Left cardiac atrium (tissue), 4 donors: ENCODE measurements around the gene SDC3. TPM values are rescaled to one million over a fixed set of nuclear protein-coding genes. Genes with fewer than 3 reads are reported as not detected.
"Not testable (repeated sequence)": the region's sequence is repeated elsewhere in the genome, so short reads cannot be mapped to it uniquely, and the experiment has no call there.

Experiments used
- ATAC-seq, 2 donors: fragments of 200-7000 bp; cut with Tn5 transposase; one replicate each; pipeline ENCODE4 v1.9.1; 2020; ENCODE audit warnings: mild to moderate bottlenecking in 2 of 2, moderate library complexity in 2 of 2
- DNase-seq: peaks from one replicate; pipeline ENCODE4 v3.0.0-alpha.2; 2020
- intact Hi-C, 2 donors: fragments of 100-400 bp; cut with DNase I; formaldehyde crosslinking; loops; one replicate each; pipeline versions ENCODE4 v1.14.1 to v1.15.1; 2022 to 2023
- total RNA-seq, 2 donors: library from RNA; stranded (reverse); fragmentation: NEBNext Ultra II Directional; extraction: Animal tissue kit (Norgen Biotek cat#: 25700); gene quantifications; one replicate each; pipeline ENCODE4 v1.2.1, GENCODE V29; 2021
- donor health status: DM: no; HTN: yes; CAD: no.
- donor health status: DM: no; HTN: yes; CAD: no; lungs with severe emphysema.
- donor health status: DM: yes; HTN: yes; CAD: no.
- donor health status: Dilated cardiomyopathy.

SDC3 gene
- total RNA-seq, 2 donors from 2014 or later: 38.8 to 39.3 TPM

- DNase-seq, ATAC-seq, intact Hi-C loops: not testable (repeated sequence)
These were observed 40.5 kb downstream of the SDC3 start for GRCh38 chr1:30868057-30868456.

GRCh38 chr1:30867537-30867936, 41.0 kb downstream of the SDC3 start:
- intact Hi-C loops: no loop called here
- ATAC-seq: no peak
- DNase-seq: no peak

- DNase-seq (no peak), ATAC-seq (no peak)
- intact Hi-C loops: no loop called here
These were observed 42.0 kb downstream of the SDC3 start for GRCh38 chr1:30866594-30866993.

DNA sequence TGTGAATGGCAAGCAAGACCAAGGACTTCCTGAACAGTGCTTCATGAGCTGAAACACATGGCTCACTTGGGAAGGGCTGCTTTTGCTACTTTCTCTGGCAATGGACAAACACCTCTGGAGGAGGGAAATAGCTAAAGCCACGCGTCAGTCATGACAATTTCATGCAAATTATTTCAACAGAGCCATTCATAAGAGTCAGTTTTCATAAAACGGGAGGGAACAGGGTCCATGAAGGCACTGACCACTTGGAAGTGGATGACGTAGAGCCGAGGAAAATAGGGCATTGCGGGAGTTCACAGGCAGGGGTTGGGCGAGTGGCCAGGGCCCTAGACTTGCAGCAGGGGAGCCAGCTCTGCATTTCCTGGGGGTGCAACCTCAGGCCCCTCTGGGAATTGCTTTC, 43.9 kb downstream of the SDC3 start:
- DNase-seq (no peak), ATAC-seq (peak; percentile 13 to 44)
- intact Hi-C loops: no loop called here

DNA sequence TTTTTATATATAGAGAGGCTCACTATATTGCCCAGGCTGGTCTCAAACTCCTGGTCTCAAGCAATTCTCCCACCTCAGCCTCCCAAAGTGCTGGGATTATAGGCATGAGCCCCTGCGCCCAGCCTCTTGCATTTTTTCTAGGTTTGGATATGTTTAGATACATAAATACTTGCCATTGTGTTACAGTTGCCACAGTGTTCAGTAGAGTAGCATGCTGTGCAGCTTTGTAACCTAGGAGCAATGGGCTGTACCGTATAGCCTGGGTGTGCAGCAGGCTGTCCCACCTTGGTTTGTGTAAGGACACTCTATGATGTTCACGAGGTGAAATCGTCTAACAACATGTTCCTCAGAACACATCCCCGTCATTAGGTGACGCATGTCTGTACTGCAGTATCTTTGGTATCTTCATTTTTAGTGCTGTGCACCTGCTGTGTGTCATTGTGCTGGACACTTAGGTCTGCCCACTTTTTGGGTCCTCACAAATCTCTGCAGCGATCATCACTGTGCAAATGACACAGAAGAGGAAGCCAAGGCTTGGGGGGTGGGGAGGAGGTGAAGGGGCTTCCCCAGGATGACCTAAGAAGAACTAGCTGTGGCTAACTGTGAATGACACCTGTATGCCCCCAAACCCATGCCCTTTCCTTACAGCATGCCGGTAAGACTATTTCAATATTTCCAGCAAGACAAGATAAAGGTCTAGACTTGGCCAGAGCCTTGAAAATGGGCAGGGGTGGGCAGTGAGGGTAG, 44.5 kb downstream of the SDC3 start:
- intact Hi-C loops: no loop called here
- DNase-seq (no peak), ATAC-seq (no peak)

GRCh38 chr1:30860320-30860652, 48.3 kb downstream of the SDC3 start:
- intact Hi-C loops: no loop called here
- ATAC-seq (no peak), DNase-seq (no peak)

DNA sequence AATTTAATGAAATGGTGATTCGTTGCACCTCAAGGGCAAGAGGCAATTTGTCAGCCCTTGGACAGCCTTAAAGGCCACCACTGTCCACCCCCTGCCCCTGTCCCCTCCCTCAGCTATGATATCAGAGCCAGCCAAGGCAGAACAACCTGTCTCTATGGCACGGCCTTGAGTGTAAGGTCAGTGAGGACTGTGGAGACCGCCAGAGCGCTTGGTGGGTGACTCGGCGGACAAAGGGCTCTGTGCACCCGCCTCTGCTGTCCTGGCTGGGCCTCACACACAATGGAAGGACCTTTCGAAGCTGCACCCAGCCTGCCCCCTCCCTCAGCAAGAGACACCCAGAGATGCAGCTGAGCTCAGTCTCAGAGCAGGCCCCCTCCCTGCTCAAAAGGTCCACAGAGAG, 50.6 kb downstream of the SDC3 start:
- no peak for DNase-seq
- no peak for ATAC-seq
- intact Hi-C loops: loop anchor here in 1 of 2 donors (10.0 kb wide), 1 partner anchor 47 kb away; the partner anchor contains the start of gene SDC3

DNA sequence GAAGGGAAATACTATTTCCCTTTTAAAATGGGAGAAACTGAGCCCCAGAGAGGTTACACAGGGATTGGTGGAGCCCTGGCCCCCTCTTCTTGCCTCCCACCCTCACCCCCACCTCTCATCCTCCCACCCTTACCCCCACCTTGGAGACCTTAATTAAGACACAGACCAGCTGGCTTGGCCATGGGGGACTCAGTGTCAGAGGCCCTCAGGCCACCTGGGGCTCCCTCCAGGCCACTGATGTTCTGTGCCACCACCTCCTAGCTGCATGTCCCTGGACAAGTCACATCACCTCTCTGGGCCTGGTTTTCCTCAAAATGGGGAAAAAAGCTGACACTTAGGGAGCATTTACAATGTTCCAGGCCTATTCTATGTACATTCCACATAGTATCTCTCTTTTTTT, 51.5 kb downstream of the SDC3 start:
- DNase-seq (no peak), ATAC-seq (no peak)
- intact Hi-C loops: loop anchor here in 1 of 2 donors (10.0 kb wide), 1 partner anchor 48 kb away; the partner anchor contains the start of gene SDC3

- intact Hi-C loops: loop anchor here in 1 of 2 donors (10.0 kb wide), 1 partner anchor 48 kb away; the partner anchor contains the start of gene SDC3
- no peak for ATAC-seq
These were observed 52.2 kb downstream of the SDC3 start for GRCh38 chr1:30856260-30856790.

GRCh38 chr1:30855686-30856259, 52.8 kb downstream of the SDC3 start:
- ATAC-seq (no peak), DNase-seq (no peak)
- intact Hi-C loops: loop anchor here in 1 of 2 donors (10.0 kb wide), 1 partner anchor 49 kb away; the partner anchor contains the start of gene SDC3

More at GRCh38 chr1:30856260-30856790, 52.2 kb downstream of the SDC3 start:
- DNase-seq: no peak

DNA sequence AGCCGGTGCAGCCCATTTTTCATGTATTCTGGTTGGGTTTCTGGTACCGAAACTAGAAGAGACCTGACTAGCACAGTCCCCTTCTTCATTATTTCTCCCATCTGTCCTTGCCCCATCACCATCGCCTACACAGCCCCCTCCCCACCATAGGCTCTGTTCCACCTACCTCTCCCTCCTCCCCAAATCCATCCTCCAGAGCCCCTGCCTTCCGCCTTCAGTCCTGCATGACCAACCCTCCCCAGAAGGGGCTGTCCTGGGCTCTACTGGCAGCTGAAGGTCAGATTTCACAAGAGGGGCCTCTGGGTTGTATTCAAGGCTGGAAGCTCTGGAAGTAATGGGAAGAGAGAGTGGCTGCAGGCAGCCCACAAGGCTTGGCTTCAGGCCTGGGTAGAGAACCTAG, 55.2 kb downstream of the SDC3 start:
- no peak for DNase-seq
- peak in 1 of 2 donors; percentile 22 for ATAC-seq
- intact Hi-C loops: loop anchor here in 1 of 2 donors (5.0 to 10.0 kb wide), 2 partner anchors 51 kb away; partner anchors contain the start of gene SDC3

- DNase-seq (peak; percentile 87), ATAC-seq (peak; percentile 42 to 63)
- intact Hi-C loops: loop anchor here in 1 of 2 donors (5.0 to 10.0 kb wide), 2 partner anchors 50 to 53 kb away; partner anchors contain the start of gene SDC3
These were observed 56.5 kb downstream of the SDC3 start for GRCh38 chr1:30852026-30852425.

- ATAC-seq: no peak
- intact Hi-C loops: loop anchor here in 1 of 2 donors (5.0 to 10.0 kb wide), 2 partner anchors 49 to 54 kb away; partner anchors contain the start of gene SDC3
- DNase-seq: no peak
These were observed 57.3 kb downstream of the SDC3 start for GRCh38 chr1:30851286-30851685.

DNA sequence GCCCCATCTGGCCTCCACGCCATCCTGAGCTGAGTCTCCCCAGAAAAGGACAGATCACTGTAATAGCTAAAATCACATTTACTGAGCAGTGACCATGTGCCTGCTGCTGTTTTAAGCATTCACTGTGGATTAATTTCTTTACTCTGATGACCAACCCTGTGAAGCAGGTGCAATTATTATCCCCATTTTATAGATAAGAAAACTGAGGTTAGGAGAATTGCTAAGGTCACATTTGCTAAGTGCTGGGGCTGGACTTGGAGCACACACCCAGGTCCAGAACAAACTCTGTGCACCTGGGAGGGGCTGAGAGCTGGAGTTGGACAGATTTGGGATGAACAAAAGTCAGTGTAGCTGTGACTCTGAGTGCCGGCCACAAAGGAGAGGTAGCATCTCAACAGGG, 58.0 kb downstream of the SDC3 start:
- no peak for DNase-seq
- no peak for ATAC-seq
- intact Hi-C loops: loop anchor here in 1 of 2 donors (5.0 to 10.0 kb wide), 2 partner anchors 48 to 54 kb away; partner anchors contain the start of gene SDC3

DNA sequence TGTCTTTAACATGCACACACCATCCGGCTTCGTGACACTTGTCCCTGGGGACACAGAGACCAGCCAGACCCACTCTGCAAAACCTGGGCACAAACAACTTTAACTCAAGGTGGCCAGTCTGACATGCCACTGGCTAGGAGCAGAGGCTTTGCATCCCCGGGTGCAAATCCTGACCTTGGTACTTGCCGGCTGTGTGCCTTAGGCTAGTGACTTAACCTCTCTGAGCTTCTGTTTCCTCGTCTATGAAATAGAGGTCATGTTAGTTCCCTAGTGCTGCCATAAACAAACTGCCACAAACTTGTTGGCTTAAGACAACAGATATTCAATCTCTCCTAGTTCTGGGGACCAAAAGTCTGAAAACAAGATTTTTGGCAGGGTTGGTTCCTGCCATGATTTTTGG, 60.4 kb downstream of the SDC3 start:
- no peak for ATAC-seq
- intact Hi-C loops: no loop called here
- no peak for DNase-seq

- intact Hi-C loops: no loop called here
- peak; percentile 92 for DNase-seq
- peak; percentile 81 to 91 for ATAC-seq
These were observed 61.1 kb downstream of the SDC3 start for GRCh38 chr1:30847358-30847972.

DNA sequence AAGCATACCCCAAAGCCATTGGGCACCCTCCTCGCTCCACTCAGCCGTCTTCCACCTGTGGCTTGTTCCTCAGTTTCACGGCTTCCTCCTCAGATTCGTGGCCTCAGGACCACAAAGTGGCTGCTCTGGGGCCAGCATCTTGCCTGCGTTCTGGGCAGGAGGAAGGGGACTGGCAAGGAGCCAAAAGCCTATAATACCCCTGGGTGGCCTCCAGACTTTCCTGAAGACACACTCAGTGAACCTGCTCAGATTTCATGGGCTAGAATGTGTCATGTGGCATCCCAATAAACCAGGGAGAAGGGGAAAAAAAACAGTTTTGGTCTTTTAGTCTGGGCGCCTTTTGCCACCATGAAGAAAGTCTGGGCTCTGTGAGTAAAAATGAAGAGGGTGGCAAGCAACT, 62.0 kb downstream of the SDC3 start:
- ATAC-seq: no peak
- intact Hi-C loops: no loop called here
- DNase-seq: no peak

DNA sequence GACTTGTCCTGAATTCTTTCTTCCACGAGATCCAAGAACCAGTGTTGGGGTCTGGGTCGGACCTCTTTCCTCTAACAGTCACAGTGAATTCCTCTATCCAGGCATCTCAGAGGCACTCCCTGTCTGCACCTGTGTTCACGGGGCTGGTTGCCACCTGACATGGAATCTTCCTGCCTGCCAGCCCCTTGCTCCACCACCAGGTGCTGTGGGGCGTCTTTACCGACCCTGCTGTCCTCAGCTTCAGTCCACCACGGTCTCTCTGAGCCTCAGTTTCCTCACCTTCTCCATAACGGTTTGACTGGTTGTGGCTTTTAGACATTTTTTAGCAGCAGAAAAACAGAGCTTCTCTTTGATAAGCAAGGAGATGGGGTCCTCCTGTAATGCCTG, 62.7 kb downstream of the SDC3 start:
- intact Hi-C loops: no loop called here
- ATAC-seq (no peak), DNase-seq (no peak)

DNA sequence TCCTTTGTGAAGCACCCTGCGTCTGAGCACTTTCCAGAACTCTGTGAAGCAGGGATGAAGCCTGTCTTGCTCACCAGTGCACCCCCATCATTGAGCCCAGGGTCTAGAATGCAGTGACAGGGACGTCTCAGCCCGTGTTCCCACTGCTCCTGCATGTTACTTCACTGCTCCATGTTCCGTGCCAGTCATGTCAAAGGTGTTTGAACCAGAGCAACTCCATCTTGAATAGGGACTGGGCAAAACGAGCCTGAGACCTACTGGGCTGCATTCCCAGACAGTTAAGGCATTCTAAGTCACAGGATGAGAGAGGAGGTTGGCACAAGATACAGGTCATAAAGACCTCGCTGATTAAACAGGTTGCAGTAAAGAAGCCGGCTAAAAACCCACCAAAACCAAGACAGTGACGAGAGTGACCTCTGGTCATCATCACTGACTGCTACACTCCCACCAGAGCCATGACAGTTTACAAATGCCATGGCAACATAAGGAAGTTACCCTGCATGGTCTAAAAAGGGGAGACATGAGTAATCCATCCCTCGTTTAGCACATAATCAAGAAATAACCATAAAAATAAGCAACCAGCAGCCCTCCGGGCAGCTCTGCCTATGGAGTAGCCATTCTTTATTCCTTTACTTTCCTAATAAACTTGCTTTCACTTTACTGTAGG, 63.2 kb downstream of the SDC3 start:
- intact Hi-C loops: no loop called here
- no peak for ATAC-seq
- DNase-seq: no peak
